Sigmoid colon (tissue), 4 donors: Measurements from ENCODE around the gene MSLN.

Experiments used
- EP300 ChIP-seq, 4 donors: sonication (generic); formaldehyde crosslinking; IDR thresholded peaks; one replicate each; pipeline ENCODE4 v1.6.1; 2017; ENCODE audit warnings: antibody characterized with exemption in 4 of 4
- POLR2A ChIP-seq, 2 donors: fragments of 450-650 bp; IDR thresholded peaks; one replicate each; pipeline ENCODE4 v1.6.1; 2016; ENCODE audit warnings: antibody characterized with exemption in 2 of 2, mild to moderate bottlenecking in 2 of 2, moderate library complexity in 2 of 2
- POLR2AphosphoS5 ChIP-seq, 4 donors: sonication (generic); formaldehyde crosslinking; IDR thresholded peaks; one replicate each; pipeline ENCODE4 v1.6.1; 2017; ENCODE audit warnings: antibody characterized with exemption in 4 of 4
- TF ChIP-seq, protein P1 (sequence below), 4 experiments: fragments of 450-650 bp in 3 of 4; fragments of 200-600 bp in 1 of 4; IDR thresholded peaks; one replicate each; pipeline ENCODE4 v1.5.1; 2016 to 2019; ENCODE audit warnings: antibody characterized with exemption in 4 of 4, mild to moderate bottlenecking in 3 of 4, moderate library complexity in 2 of 4

- TF ChIP-seq, protein P1, sequence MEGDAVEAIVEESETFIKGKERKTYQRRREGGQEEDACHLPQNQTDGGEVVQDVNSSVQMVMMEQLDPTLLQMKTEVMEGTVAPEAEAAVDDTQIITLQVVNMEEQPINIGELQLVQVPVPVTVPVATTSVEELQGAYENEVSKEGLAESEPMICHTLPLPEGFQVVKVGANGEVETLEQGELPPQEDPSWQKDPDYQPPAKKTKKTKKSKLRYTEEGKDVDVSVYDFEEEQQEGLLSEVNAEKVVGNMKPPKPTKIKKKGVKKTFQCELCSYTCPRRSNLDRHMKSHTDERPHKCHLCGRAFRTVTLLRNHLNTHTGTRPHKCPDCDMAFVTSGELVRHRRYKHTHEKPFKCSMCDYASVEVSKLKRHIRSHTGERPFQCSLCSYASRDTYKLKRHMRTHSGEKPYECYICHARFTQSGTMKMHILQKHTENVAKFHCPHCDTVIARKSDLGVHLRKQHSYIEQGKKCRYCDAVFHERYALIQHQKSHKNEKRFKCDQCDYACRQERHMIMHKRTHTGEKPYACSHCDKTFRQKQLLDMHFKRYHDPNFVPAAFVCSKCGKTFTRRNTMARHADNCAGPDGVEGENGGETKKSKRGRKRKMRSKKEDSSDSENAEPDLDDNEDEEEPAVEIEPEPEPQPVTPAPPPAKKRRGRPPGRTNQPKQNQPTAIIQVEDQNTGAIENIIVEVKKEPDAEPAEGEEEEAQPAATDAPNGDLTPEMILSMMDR (IDR thresholded peaks at IDR 0.05), result no peak
- no peak for TF ChIP-seq EP300 (IDR thresholded peaks at IDR 0.05)
- TF ChIP-seq POLR2AphosphoS5 (IDR thresholded peaks at IDR 0.05), result no peak
- no peak for TF ChIP-seq POLR2A (IDR thresholded peaks at IDR 0.05)
Measured at GRCh38 chr16:752007-752312, 8.6 kb upstream of the MSLN start.
